Measurements from ENCODE around the gene AP3S2.

GRCh38 chr15:89802986-89803824 lies 90.6 kb downstream of the AP3S2 start:
- TF ChIP-seq CTCF (IDR thresholded peaks at IDR 0.05) (no peak), POLR2A (IDR thresholded peaks at IDR 0.05) (no peak)
